HepG2 (cell line): ENCODE measurements around the gene P2RX2. TPM values are rescaled to one million over a fixed set of nuclear protein-coding genes. Genes with fewer than 3 reads are reported as not detected.

Experiments
- ATAC-seq: fragments of 200-7000 bp; cut with Tn5 transposase; 3 replicates; pipeline ENCODE4 v1.9.1; 2020; ENCODE audit warnings: mild to moderate bottlenecking, moderate library complexity
- BruUV-seq: library from RNA; stranded (reverse); fragments of 400-500 nt; replicated peaks from 2 replicates; lab custom pipeline; 2021; lab: Mats Ljungman, UMichigan
- CTCF ChIA-PET: fragments of 300-600 bp; formaldehyde crosslinking; extraction: SDS; loops from one replicate; lab custom pipeline; 2021; ENCODE audit warnings: low total read pairs, inconsistent platforms, low intra/inter-chr PET ratio; lab: Yijun Ruan, JAX
- POLR2A ChIA-PET: fragments of 350-600 bp; sonication (Branson Sonifier 250); formaldehyde crosslinking; loops from one replicate; lab custom pipeline; 2020; ENCODE audit warnings: antibody characterized with exemption, inconsistent platforms; lab: Yijun Ruan, JAX
- DNase-seq: peaks from one replicate; pipeline ENCODE4 v3.0.0-alpha.2; 2015; ENCODE audit warnings: low spot score
- FAIRE-seq: peaks from 3 replicates; lab custom pipeline; 2011; peaks lifted over from hg19 to GRCh38; lab: Jason Lieb, UNC
- H2AFZ ChIP-seq: one replicate; pipeline ENCODE4 v1.6.1; 2011; ENCODE audit warnings: low read length, inconsistent platforms
- H3K27ac ChIP-seq: fragments of 300-600 bp; 3 replicates; pipeline ENCODE4 v1.8.0; 2011; ENCODE audit warnings: mixed run types, mild to moderate bottlenecking, mixed read lengths, low read length, inconsistent platforms; ENCODE audit not compliant: insufficient read depth; ENCODE audit errors: extremely low read length
- H3K27me3 ChIP-seq, 2 experiments: fragments of 200-600 bp in 1 of 2; 2 replicates in 1 of 2; 3 replicates in 1 of 2; pipeline versions ENCODE4 v1.6.0 to v1.8.0; 2011; ENCODE audit warnings: low read length in 2 of 2, mild to moderate bottlenecking in 2 of 2, moderate library complexity in 2 of 2, inconsistent platforms in 1 of 2; ENCODE audit not compliant: insufficient read depth in 2 of 2, control insufficient read depth in 1 of 2
- H3K36me3 ChIP-seq, 2 experiments: fragments of 200-600 bp in 1 of 2; replicated peaks in 1 of 2; 2 replicates in 1 of 2; 3 replicates in 1 of 2; pipeline versions ENCODE4 v1.5.1 to v1.8.0; 2011; ENCODE audit warnings: low read length in 2 of 2, inconsistent platforms in 1 of 2; ENCODE audit not compliant: insufficient read depth in 2 of 2, control insufficient read depth in 1 of 2
- H3K4me1 ChIP-seq: 2 replicates; pipeline ENCODE4 v1.5.1; 2012; ENCODE audit warnings: low read length, inconsistent platforms; ENCODE audit not compliant: insufficient read depth
- H3K4me2 ChIP-seq: 2 replicates; pipeline ENCODE4 v1.6.0; 2011; ENCODE audit warnings: low read depth, low read length, inconsistent platforms
- H3K4me3 ChIP-seq, 3 experiments: fragments of 200-600 bp in 1 of 3; sonication (generic), shearing (Covaris generic) in 1 of 3; replicated peaks in 1 of 3; 2 replicates each; pipeline ENCODE4 v1.5.1; 2011 to 2016; ENCODE audit warnings: low read length in 3 of 3, inconsistent platforms in 2 of 3, low read depth in 2 of 3, mild to moderate bottlenecking in 2 of 3, control low read depth in 1 of 3, mixed read lengths in 1 of 3; ENCODE audit not compliant: insufficient read depth in 1 of 3
- H3K79me2 ChIP-seq: one replicate; pipeline ENCODE4 v1.6.1; 2011; ENCODE audit warnings: low read length, inconsistent platforms; ENCODE audit not compliant: insufficient read depth
- H3K9ac ChIP-seq: 2 replicates; pipeline ENCODE4 v1.6.0; 2011; ENCODE audit warnings: mild to moderate bottlenecking, low read depth, low read length, inconsistent platforms; ENCODE audit not compliant: insufficient read depth
- H3K9me3 ChIP-seq: 2 replicates; pipeline ENCODE4 v1.5.1; 2012; ENCODE audit warnings: mild to moderate bottlenecking, low read length
- H4K20me1 ChIP-seq: 2 replicates; pipeline ENCODE4 v1.6.0; 2011; ENCODE audit warnings: inconsistent platforms, mild to moderate bottlenecking, low read length, moderate library complexity; ENCODE audit not compliant: insufficient read depth
- HDAC2 ChIP-seq: sonication (generic); formaldehyde crosslinking; IDR thresholded peaks from 2 replicates; pipeline ENCODE4 v1.4.0; 2020; ENCODE audit warnings: missing genetic modification reagents
- KDM2A ChIP-seq: sonication (generic); formaldehyde crosslinking; IDR thresholded peaks from 2 replicates; pipeline ENCODE4 v1.4.0; 2020; ENCODE audit warnings: low read depth, missing genetic modification reagents, borderline replicate concordance
- PRDM10 ChIP-seq: sonication (generic); formaldehyde crosslinking; IDR thresholded peaks from 2 replicates; pipeline ENCODE4 v1.4.0; 2020; ENCODE audit warnings: low read depth, missing genetic modification reagents
- YEATS4 ChIP-seq: sonication (generic); formaldehyde crosslinking; IDR thresholded peaks from 2 replicates; pipeline ENCODE4 v1.4.0; 2020; ENCODE audit warnings: missing genetic modification reagents, borderline replicate concordance
- ZBTB7B ChIP-seq: sonication (generic); formaldehyde crosslinking; IDR thresholded peaks from 2 replicates; pipeline ENCODE4 v1.4.0; 2020; ENCODE audit warnings: missing genetic modification reagents
- ZNF605 ChIP-seq: sonication (generic); formaldehyde crosslinking; IDR thresholded peaks from 2 replicates; pipeline ENCODE4 v1.8.0; 2022; ENCODE audit warnings: mild to moderate bottlenecking, missing genetic modification reagents
- ZNF737 ChIP-seq: sonication (generic); formaldehyde crosslinking; IDR thresholded peaks from 2 replicates; pipeline ENCODE4 v1.5.0; 2020; ENCODE audit warnings: missing genetic modification reagents, mild to moderate bottlenecking, borderline replicate concordance
- ZSCAN9 ChIP-seq: IDR thresholded peaks from 2 replicates; pipeline ENCODE4 v1.6.1; 2016; ENCODE audit warnings: borderline replicate concordance
- WGBS: methylation state at CpG from one replicate; pipeline ENCODE4 v1.1.6; 2017; ENCODE audit warnings: low lambda C conversion rate; 5-methylcytosine and 5-hydroxymethylcytosine counted together
- in situ Hi-C: cut with HindIII; loops from 2 replicates; pipeline ENCODE4 v1.10.0; 2017; ENCODE audit warnings: low pct_unique_long_range_greater_than_20kb; ENCODE audit not compliant: extremely low pct_ligation_motif_present
- intact Hi-C: fragments of 100-400 bp; cut with micrococcal nuclease; formaldehyde crosslinking; loops from one replicate; pipeline ENCODE4 v1.10.0; 2022; ENCODE audit not compliant: unreplicated experiment
- polyA plus RNA-seq, 8 experiments: library from polyadenylated mRNA; depleted of rRNA in 3 of 8; stranded (reverse) in 7 of 8; unstranded in 1 of 8; fragments of >200 nt; fragmentation: Illumina TruSeq in 4 of 8; extraction: Trizol in 4 of 8; gene quantifications; 2 replicates each; pipeline versions ENCODE4 v1.2.1 to v1.2.3, GENCODE V29; 2011 to 2016; ENCODE audit warnings: low read depth in 4 of 8, missing spikeins in 1 of 8, mixed read lengths in 1 of 8; ENCODE audit not compliant: insufficient read depth in 1 of 8
- total RNA-seq, 5 experiments: library from RNA; depleted of rRNA; stranded (reverse); fragments of >200 nt; fragmentation: Illumina TruSeq; extraction: Trizol; gene quantifications; 2 replicates each; pipeline ENCODE4 v1.2.3, GENCODE V29; 2016; ENCODE audit warnings: low read depth in 1 of 5
- TF ChIP-seq, protein P1 (sequence below): IDR thresholded peaks from 2 replicates; pipeline ENCODE4 v1.6.1; 2016; ENCODE audit warnings: missing genetic modification reagents, missing compliant biosample characterization
- TF ChIP-seq, protein P2 (sequence below), 2 experiments: sonication (generic) in 1 of 2; formaldehyde crosslinking in 1 of 2; IDR thresholded peaks; 2 replicates each; pipeline versions ENCODE4 v1.4.0 to v1.6.1; 2018 to 2020; ENCODE audit warnings: missing genetic modification reagents in 2 of 2, borderline replicate concordance in 1 of 2, low read depth in 1 of 2, mild to moderate bottlenecking in 1 of 2, missing biosample characterization in 1 of 2
- TF ChIP-seq, protein P3 (sequence below): sonication (generic); formaldehyde crosslinking; IDR thresholded peaks from 2 replicates; pipeline ENCODE4 v1.5.1; 2020; ENCODE audit warnings: missing genetic modification reagents, mild to moderate bottlenecking, borderline replicate concordance

The P2RX2 gene
- total and polyA plus RNA-seq, 2 of the 13 experiments (the other 11 are each of a cell fraction or from before 2014, with no cell fraction given) = not detected

- ChIA-PET CTCF (interaction anchor here (0.8 to 2.7 kb wide), 2 partner anchors 14 to 38 kb away, joined by 4 to 36 read pairs; no protein-coding TSS in a partner anchor), POLR2A (interaction anchor here (1.0 kb wide), 1 partner anchor 14 kb away, joined by 3 read pairs; no protein-coding TSS in a partner anchor)
- H3K4me2 ChIP-seq = peak overlapping the region; percentile 82
- no peak overlapping the region for H2AFZ ChIP-seq
- H3K36me3 ChIP-seq = no peaks in the 10 kb centered on the region
- 21% methylated on average over 23 of the region's 45 CpGs for WGBS
- H3K4me1 ChIP-seq = peaks cover 53% of the 10 kb centered on the region
- H3K27me3 ChIP-seq = peaks cover 4 to 55% of the 10 kb centered on the region in 2 experiments; a peak in 4 of 5 replicates
- no peaks in the 10 kb centered on the region for H3K79me2 ChIP-seq
- H3K27ac ChIP-seq = no peak overlapping the region
- BruUV-seq = no TSS peak
- H3K9me3 ChIP-seq = no peaks in the 10 kb centered on the region
- peak overlapping the region; percentile 32 to 62 (median 49); a peak in 5 of 6 replicates for H3K4me3 ChIP-seq
- H3K9ac ChIP-seq = peak overlapping the region; percentile 46
- intact Hi-C loops (loop anchor here (1.0 kb wide), 1 partner anchor 15 kb away; no protein-coding TSS in a partner anchor), in situ Hi-C loops (no loop called here)
- FAIRE-seq (peak; percentile 68), DNase-seq (peak; percentile 54), ATAC-seq (peak; percentile 91)
- H4K20me1 ChIP-seq = no peaks in the 10 kb centered on the region
- 0 out of 2 replicates have a peak, but pooled peaks have one; percentile 55 for TF ChIP-seq ZNF605 (CRISPR knock-in tag)
- TF ChIP-seq KDM2A = peak; percentile 87
- 0 out of 2 replicates have a peak, but pooled peaks have one; percentile 28 for TF ChIP-seq PRDM10 (CRISPR knock-in tag)
- TF ChIP-seq, protein P1, sequence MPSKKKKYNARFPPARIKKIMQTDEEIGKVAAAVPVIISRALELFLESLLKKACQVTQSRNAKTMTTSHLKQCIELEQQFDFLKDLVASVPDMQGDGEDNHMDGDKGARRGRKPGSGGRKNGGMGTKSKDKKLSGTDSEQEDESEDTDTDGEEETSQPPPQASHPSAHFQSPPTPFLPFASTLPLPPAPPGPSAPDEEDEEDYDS = peak; percentile 57; the same call in 1 of the 2 replicates
- TF ChIP-seq HDAC2 = peak; percentile 62; the same call in 1 of the 2 replicates
- TF ChIP-seq, protein P2, sequence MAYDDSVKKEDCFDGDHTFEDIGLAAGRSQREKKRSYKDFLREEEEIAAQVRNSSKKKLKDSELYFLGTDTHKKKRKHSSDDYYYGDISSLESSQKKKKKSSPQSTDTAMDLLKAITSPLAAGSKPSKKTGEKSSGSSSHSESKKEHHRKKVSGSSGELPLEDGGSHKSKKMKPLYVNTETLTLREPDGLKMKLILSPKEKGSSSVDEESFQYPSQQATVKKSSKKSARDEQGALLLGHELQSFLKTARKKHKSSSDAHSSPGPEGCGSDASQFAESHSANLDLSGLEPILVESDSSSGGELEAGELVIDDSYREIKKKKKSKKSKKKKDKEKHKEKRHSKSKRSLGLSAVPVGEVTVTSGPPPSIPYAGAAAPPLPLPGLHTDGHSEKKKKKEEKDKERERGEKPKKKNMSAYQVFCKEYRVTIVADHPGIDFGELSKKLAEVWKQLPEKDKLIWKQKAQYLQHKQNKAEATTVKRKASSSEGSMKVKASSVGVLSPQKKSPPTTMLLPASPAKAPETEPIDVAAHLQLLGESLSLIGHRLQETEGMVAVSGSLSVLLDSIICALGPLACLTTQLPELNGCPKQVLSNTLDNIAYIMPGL (CRISPR knock-in tag; IDR thresholded peaks at IDR 0.05; ENCODE audit: borderline replicate concordance in 1 of 2, low read depth in 1 of 2) = peak; percentile 78 to 80
- 0 out of 2 replicates have a peak, but pooled peaks have one; percentile 62 for TF ChIP-seq ZNF737 (CRISPR knock-in tag)
- TF ChIP-seq, protein P3, sequence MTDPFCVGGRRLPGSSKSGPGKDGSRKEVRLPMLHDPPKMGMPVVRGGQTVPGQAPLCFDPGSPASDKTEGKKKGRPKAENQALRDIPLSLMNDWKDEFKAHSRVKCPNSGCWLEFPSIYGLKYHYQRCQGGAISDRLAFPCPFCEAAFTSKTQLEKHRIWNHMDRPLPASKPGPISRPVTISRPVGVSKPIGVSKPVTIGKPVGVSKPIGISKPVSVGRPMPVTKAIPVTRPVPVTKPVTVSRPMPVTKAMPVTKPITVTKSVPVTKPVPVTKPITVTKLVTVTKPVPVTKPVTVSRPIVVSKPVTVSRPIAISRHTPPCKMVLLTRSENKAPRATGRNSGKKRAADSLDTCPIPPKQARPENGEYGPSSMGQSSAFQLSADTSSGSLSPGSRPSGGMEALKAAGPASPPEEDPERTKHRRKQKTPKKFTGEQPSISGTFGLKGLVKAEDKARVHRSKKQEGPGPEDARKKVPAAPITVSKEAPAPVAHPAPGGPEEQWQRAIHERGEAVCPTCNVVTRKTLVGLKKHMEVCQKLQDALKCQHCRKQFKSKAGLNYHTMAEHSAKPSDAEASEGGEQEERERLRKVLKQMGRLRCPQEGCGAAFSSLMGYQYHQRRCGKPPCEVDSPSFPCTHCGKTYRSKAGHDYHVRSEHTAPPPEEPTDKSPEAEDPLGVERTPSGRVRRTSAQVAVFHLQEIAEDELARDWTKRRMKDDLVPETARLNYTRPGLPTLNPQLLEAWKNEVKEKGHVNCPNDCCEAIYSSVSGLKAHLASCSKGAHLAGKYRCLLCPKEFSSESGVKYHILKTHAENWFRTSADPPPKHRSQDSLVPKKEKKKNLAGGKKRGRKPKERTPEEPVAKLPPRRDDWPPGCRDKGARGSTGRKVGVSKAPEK (CRISPR knock-in tag) = peak; percentile 85; the same call in 1 of the 2 replicates
- TF ChIP-seq ZSCAN9 = peak; percentile 26; the same call in 1 of the 2 replicates
- TF ChIP-seq ZBTB7B (CRISPR knock-in tag) = peak; percentile 70; the same call in 1 of the 2 replicates
- peak; percentile 26; the same call in 1 of the 2 replicates for TF ChIP-seq YEATS4 (CRISPR knock-in tag)
These were observed 18.2 kb upstream of the P2RX2 start for GRCh38 chr12:132600048-132601032.
